Left forelimb (tissue), 1 donor: ENCODE measurements around the gene RPP30.

Experiments used
- DNase-seq: peaks from one replicate; pipeline ENCODE4 v3.0.0-alpha.2; 2018; ENCODE audit warnings: low spot score

The RPP30 gene

DNA sequence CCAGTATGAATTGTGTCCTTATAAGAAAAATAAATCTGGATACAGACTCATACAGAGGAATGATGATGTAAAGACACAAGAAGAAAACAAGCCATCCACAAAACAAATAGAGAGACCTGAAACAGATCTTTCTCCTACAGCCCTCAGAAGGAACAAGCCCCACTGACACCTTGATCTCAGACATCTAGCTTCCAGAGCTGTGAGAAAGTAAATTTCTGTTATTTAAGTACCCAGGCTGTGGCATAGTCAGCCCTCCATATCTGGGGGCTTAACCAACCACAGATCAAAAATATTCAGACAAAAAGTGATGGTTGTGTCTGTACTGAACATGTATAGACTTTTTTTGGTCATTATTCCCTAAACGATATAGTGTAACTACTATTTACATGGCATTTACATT is 73.0 kb downstream of the RPP30 start:
- DNase-seq = no peak

DNA sequence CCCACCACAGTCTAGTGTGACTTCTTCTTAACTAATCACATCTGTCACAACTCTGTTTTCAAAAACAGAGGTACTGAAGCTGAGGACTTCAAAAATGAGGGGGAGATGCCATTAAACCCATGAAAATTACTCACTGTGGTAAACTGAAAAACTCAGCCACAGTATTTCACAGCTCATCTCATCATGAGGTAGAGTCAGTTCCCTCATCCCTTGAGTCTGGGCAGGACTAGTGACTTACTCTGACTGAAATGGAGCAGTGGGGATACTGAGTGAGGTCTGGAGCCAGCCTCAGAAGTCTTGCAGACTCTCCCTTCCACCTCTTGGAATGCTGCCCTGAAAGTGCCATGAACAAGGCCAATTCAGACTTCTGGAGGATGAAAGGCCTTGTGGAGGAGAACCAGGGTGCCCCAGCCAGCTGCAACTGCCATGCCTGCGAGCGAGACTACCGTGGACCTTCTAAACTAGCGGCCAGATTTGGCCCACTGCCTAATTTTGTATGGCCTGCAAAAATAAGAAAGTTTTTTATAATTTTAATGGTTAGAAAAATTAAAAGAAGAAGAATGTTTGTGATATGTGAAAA is 73.8 kb downstream of the RPP30 start:
- no peak for DNase-seq

DNA sequence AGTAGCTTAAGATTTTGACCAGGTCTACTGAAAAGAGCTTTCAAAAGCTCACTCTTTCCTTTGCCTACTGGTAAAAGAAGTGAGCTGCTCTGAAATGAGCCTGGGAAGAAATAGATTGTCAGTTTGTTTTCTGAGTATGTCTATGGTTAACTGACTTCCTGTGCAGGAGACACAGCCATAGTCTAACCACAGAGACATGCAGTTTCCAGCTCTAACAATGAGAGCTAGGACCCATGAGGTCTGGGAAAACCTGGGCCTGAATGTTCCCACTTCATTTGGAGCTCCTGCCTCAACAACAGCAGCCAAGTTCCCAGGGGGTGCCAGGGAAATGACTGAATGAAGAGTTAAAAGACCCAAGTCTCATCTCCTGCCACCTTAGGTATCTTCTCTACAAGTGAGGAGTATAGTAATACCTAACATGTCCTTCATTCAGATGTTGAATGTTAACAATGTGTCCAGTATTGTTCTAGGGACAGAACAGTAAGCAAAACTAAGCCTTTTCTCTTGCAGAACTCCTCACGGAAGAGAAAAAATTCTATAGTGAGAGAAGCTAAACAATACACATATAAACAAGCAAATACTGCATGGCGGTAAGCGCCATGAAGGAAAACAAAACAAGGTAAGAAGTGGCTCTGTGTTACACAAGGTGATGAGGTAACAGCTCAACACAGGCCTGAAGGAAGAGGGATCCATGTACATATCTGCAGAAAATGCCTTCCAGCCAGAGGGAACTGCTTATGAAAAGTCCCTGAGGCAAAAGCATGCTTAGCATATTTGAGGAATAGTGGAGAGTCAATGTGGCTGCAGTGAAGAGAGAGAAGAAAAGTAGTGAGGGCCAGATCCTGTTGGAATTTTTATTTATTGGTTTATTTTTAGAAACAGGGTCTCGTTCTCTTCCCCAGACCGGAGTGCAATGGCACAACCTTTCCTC is 75.5 kb downstream of the RPP30 start:
- DNase-seq = no peak
